GM21619 (cell line): ENCODE data around the gene RFLNA.

ENCODE experiments used
- ATAC-seq: cut with Tn5 transposase; IDR thresholded peaks from one replicate; pipeline ENCODE4 v1.9.1; 2021; ENCODE audit not compliant: unreplicated experiment

Gene RFLNA

GRCh38 chr12:124302807-124303578, 8.1 kb downstream of the RFLNA start:
- ATAC-seq = no peak

- ATAC-seq = no peak
Measured at GRCh38 chr12:124303579-124304313, 8.9 kb downstream of the RFLNA start.

- no peak for ATAC-seq
Measured at GRCh38 chr12:124304314-124304790, 9.5 kb downstream of the RFLNA start.

GRCh38 chr12:124305136-124305535, 10.2 kb downstream of the RFLNA start:
- ATAC-seq = no peak

GRCh38 chr12:124305776-124306685, 11.1 kb downstream of the RFLNA start:
- no peak for ATAC-seq

GRCh38 chr12:124306686-124307555, 12.0 kb downstream of the RFLNA start:
- no peak for ATAC-seq

- ATAC-seq = no peak
Measured at GRCh38 chr12:124307556-124307825, 12.6 kb downstream of the RFLNA start.

- ATAC-seq = no peak
Measured at GRCh38 chr12:124308741-124309140, 13.8 kb downstream of the RFLNA start.

GRCh38 chr12:124309231-124309630, 14.3 kb downstream of the RFLNA start:
- no peak for ATAC-seq

- no peak for ATAC-seq
Measured at GRCh38 chr12:124309744-124310143, 14.9 kb downstream of the RFLNA start.

- no peak for ATAC-seq
Measured at GRCh38 chr12:124310178-124310577, 15.3 kb downstream of the RFLNA start.

- no peak for ATAC-seq
Measured at GRCh38 chr12:124310785-124311184, 15.9 kb downstream of the RFLNA start.

- no peak for ATAC-seq
Measured at GRCh38 chr12:124311292-124312109, 16.6 kb downstream of the RFLNA start.

GRCh38 chr12:124312601-124313000, 17.7 kb downstream of the RFLNA start:
- no peak for ATAC-seq

- ATAC-seq = no peak
Measured at GRCh38 chr12:124314207-124314606, 19.3 kb downstream of the RFLNA start.

- ATAC-seq = no peak
Measured at GRCh38 chr12:124314766-124315165, 19.9 kb downstream of the RFLNA start.

GRCh38 chr12:124315372-124316044, 20.6 kb downstream of the RFLNA start:
- no peak for ATAC-seq

- ATAC-seq = no peak
Measured at GRCh38 chr12:124316257-124316900, 21.5 kb downstream of the RFLNA start.

- ATAC-seq = no peak
Measured at GRCh38 chr12:124317400-124317799, 22.5 kb downstream of the RFLNA start.
